Endothelial cell of umbilical vein (primary cell): Measurements from ENCODE around the gene TEK. TPM values are rescaled to one million over a fixed set of nuclear protein-coding genes. Genes with fewer than 3 reads are reported as not detected.

Experiments used
- BruUV-seq: library from RNA; stranded (reverse); fragments of 400-500 nt; replicated peaks from 2 replicates; lab custom pipeline; 2021; lab: Mats Ljungman, UMichigan
- CTCF ChIA-PET: fragments of 300-600, 350-600 bp; sonication (Branson Sonifier 250); formaldehyde crosslinking; loops from one replicate; lab custom pipeline; 2021; ENCODE audit warnings: antibody characterized with exemption, inconsistent platforms; lab: Charles Lee
- POLR2A ChIA-PET: fragments of 300-600, 350-600 bp; sonication (Branson Sonifier 250); formaldehyde crosslinking; loops from one replicate; lab custom pipeline; 2021; ENCODE audit warnings: antibody characterized with exemption, inconsistent platforms; lab: Charles Lee
- DNase-seq: peaks from one replicate; pipeline ENCODE4 v3.0.0-alpha.2; 2011; ENCODE audit warnings: low read depth, low spot score
- FAIRE-seq: peaks from 2 replicates; lab custom pipeline; 2011; peaks lifted over from hg19 to GRCh38; lab: Jason Lieb, UNC
- H2AFZ ChIP-seq: 2 replicates; pipeline ENCODE4 v1.6.0; 2012; ENCODE audit warnings: low read depth, low read length, control low read depth, inconsistent platforms
- H3K27ac ChIP-seq: 2 replicates; pipeline ENCODE4 v1.5.1; 2011; ENCODE audit warnings: low read depth, mild to moderate bottlenecking, control low read depth, low read length, moderate library complexity; ENCODE audit not compliant: insufficient read depth
- H3K27me3 ChIP-seq, 2 experiments: 2 replicates each; pipeline versions ENCODE4 v1.6.0 to v1.6.1; 2011; ENCODE audit warnings: low read length in 2 of 2, mixed read lengths in 1 of 2; ENCODE audit not compliant: control insufficient read depth in 2 of 2, insufficient read depth in 2 of 2
- H3K36me3 ChIP-seq, 2 experiments: 2 replicates in 1 of 2; 3 replicates in 1 of 2; pipeline ENCODE4 v1.5.1; 2011; ENCODE audit warnings: low read length in 2 of 2, mild to moderate bottlenecking in 1 of 2, moderate library complexity in 1 of 2; ENCODE audit not compliant: control insufficient read depth in 2 of 2, insufficient read depth in 2 of 2; ENCODE audit errors: extremely low read depth in 1 of 2
- H3K4me1 ChIP-seq: 3 replicates; pipeline ENCODE4 v1.5.1; 2011; ENCODE audit warnings: mild to moderate bottlenecking, low read length; ENCODE audit not compliant: control insufficient read depth, insufficient read depth; ENCODE audit errors: extremely low read depth
- H3K4me2 ChIP-seq: 2 replicates; pipeline ENCODE4 v1.6.1; 2011; ENCODE audit warnings: low read length, control low read depth, mixed read lengths; ENCODE audit not compliant: insufficient read depth
- H3K4me3 ChIP-seq, 3 experiments: fragments of 200-600 bp in 1 of 3; sonication (generic), shearing (Covaris generic) in 1 of 3; replicated peaks in 1 of 3; 2 replicates each; pipeline ENCODE4 v1.5.1; 2011 to 2016; ENCODE audit warnings: control low read depth in 3 of 3, low read length in 3 of 3, mild to moderate bottlenecking in 2 of 3, inconsistent platforms in 1 of 3, low read depth in 1 of 3, moderate library complexity in 1 of 3; ENCODE audit not compliant: insufficient read depth in 1 of 3
- H3K79me2 ChIP-seq: 2 replicates; pipeline ENCODE4 v1.6.0; 2012; ENCODE audit warnings: low read length, inconsistent platforms; ENCODE audit not compliant: control insufficient read depth, insufficient read depth
- H3K9ac ChIP-seq: replicated peaks from 2 replicates; pipeline ENCODE3; 2011; ENCODE audit warnings: low read length, control low read depth; ENCODE audit not compliant: insufficient read depth; ENCODE audit errors: extremely low read depth
- H3K9me1 ChIP-seq: replicated peaks from 3 replicates; pipeline ENCODE4 v1.6.0; 2011; ENCODE audit warnings: mild to moderate bottlenecking, low read length; ENCODE audit not compliant: control insufficient read depth, insufficient read depth; ENCODE audit errors: extremely low read depth
- H3K9me3 ChIP-seq: replicated peaks from 2 replicates; pipeline ENCODE4 v1.5.1; 2012; ENCODE audit warnings: low read length, inconsistent platforms; ENCODE audit not compliant: control insufficient read depth, insufficient read depth
- H4K20me1 ChIP-seq: replicated peaks from 2 replicates; pipeline ENCODE3; 2011; ENCODE audit warnings: mild to moderate bottlenecking, low read length; ENCODE audit not compliant: control insufficient read depth, insufficient read depth; ENCODE audit errors: extremely low read depth
- EZH2 ChIP-seq: IDR thresholded peaks from 2 replicates; pipeline ENCODE4 v1.6.1; 2012; ENCODE audit warnings: borderline replicate concordance, low read depth, mild to moderate bottlenecking, moderate library complexity, low read length, inconsistent platforms; ENCODE audit not compliant: severe bottlenecking
- FOS ChIP-seq: IDR thresholded peaks from 2 replicates; pipeline ENCODE4 v1.6.1; 2011; ENCODE audit warnings: mild to moderate bottlenecking, low read length, moderate library complexity, borderline replicate concordance; ENCODE audit not compliant: insufficient read depth
- GATA2 ChIP-seq: IDR thresholded peaks from 2 replicates; pipeline ENCODE4 v1.7.0; 2011; ENCODE audit warnings: low read depth, mild to moderate bottlenecking, moderate library complexity, mixed read lengths, low read length; ENCODE audit not compliant: insufficient read length, insufficient read depth
- JUN ChIP-seq: IDR thresholded peaks from 2 replicates; pipeline ENCODE4 v1.6.1; 2011; ENCODE audit warnings: borderline replicate concordance, low read depth; ENCODE audit not compliant: insufficient read length, insufficient read depth
- MYC ChIP-seq: IDR thresholded peaks from one replicate; pipeline ENCODE4 v1.6.1; 2011; ENCODE audit warnings: mild to moderate bottlenecking, low read depth, low read length
- POLR2A ChIP-seq: IDR thresholded peaks from 2 replicates; pipeline ENCODE4 v1.6.1; 2012; ENCODE audit warnings: low read depth, mild to moderate bottlenecking, control low read depth, low read length
- POLR2AphosphoS5 ChIP-seq: IDR thresholded peaks from 2 replicates; pipeline ENCODE4 v1.6.1; 2012; ENCODE audit warnings: low read depth, mild to moderate bottlenecking, control low read depth, low read length, moderate library complexity; ENCODE audit not compliant: insufficient read depth
- dilution Hi-C: fragments of 300-500 bp; cut with MboI; formaldehyde crosslinking; loops from one replicate; pipeline ENCODE4 v1.15.0; 2019; ENCODE audit warnings: low sequenced_read_pairs; ENCODE audit not compliant: extremely low pct_ligation_motif_present
- intact Hi-C: fragments of 100-400 bp; cut with micrococcal nuclease; formaldehyde crosslinking; loops from one replicate; pipeline ENCODE4 v1.10.0; 2022
- polyA plus RNA-seq, 4 experiments: library from polyadenylated mRNA; depleted of rRNA in 3 of 4; stranded (reverse) in 3 of 4; unstranded in 1 of 4; fragments of >200 nt; gene quantifications; 2 replicates each; pipeline versions ENCODE4 v1.2.1 to v1.2.3, GENCODE V29; 2011 to 2012; ENCODE audit warnings: missing spikeins in 1 of 4
- total RNA-seq: library from RNA; stranded (reverse); gene quantifications from 2 replicates; pipeline ENCODE4 v1.2.3, GENCODE V29; 2021
- TF ChIP-seq, protein P1 (sequence below), 2 donors: IDR thresholded peaks; 1 replicate in 1 of 2; 2 replicates in 1 of 2; pipeline ENCODE4 v1.5.1; 2011; ENCODE audit warnings: low read length in 2 of 2, mild to moderate bottlenecking in 2 of 2, moderate library complexity in 2 of 2, control low read depth in 1 of 2, inconsistent platforms in 1 of 2, low read depth in 1 of 2; ENCODE audit not compliant: insufficient read depth in 1 of 2; ENCODE audit errors: extremely low read depth in 1 of 2
- TF ChIP-seq, protein P2 (sequence below): IDR thresholded peaks from 2 replicates; pipeline ENCODE4 v1.6.1; 2011; ENCODE audit not compliant: insufficient read depth, insufficient read length

TEK gene
- total and polyA plus RNA-seq, 2 donors (not counting 3 experiments of a cell fraction or from before 2014, with no cell fraction given), result 26.9 to 44.1 TPM

DNA sequence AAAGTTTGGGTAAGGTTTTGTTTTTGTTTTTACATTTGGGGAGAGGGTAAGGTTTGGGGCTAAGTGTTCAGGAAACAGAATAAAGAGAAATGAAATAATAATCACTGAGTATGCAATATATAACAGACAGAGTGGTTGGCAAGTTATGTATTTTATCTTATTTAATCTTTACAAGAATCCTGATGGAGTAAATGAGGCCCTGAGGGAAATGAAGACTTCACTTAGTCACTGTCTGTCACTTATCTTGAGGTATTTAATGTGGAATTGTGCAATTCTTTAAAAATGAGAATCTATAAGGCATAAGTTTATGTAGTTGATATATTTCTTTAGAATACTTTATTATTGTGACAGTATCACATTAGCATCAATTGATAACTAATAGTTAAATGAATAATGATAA lies 48.1 kb downstream of the TEK start:
- Histone ChIP-seq H3K9ac (no peak overlapping the region), H3K4me1 (peaks cover 30% of the 10 kb centered on the region), H3K79me2 (peaks cover 13% of the 10 kb centered on the region), H3K9me1 (no peaks in the 10 kb centered on the region), H3K36me3 (peaks cover 3 to 4% of the 10 kb centered on the region in 2 experiments), H2AFZ (no peak overlapping the region), H3K27me3 (no peaks in the 10 kb centered on the region), H4K20me1 (no peaks in the 10 kb centered on the region), H3K27ac (no peak overlapping the region), H3K9me3 (no peaks in the 10 kb centered on the region), H3K4me3 (no peak overlapping the region), H3K4me2 (no peak overlapping the region)
- intact Hi-C loops, result no loop called here
- POLR2A ChIA-PET, result no interaction called here
- no TSS peak for BruUV-seq
- dilution Hi-C loops, result no loop called here
- TF ChIP-seq FOS (no peak), EZH2 (no peak)
- CTCF ChIA-PET, result interaction anchor here (1.3 kb wide), 1 partner anchor 10 kb away, joined by 3 read pairs; no protein-coding TSS in a partner anchor
- FAIRE-seq (no peak), DNase-seq (no peak)

DNA sequence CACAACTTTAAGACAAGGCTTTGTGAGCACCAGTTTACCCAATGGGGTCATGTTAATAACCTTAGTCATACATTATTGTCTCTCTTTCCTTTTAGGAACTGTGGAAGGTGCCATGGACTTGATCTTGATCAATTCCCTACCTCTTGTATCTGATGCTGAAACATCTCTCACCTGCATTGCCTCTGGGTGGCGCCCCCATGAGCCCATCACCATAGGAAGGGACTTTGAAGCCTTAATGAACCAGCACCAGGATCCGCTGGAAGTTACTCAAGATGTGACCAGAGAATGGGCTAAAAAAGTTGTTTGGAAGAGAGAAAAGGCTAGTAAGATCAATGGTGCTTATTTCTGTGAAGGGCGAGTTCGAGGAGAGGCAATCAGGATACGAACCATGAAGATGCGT lies 48.7 kb downstream of the TEK start:
- intact Hi-C loops (no loop called here), dilution Hi-C loops (no loop called here)
- Histone ChIP-seq H3K27me3 (no peaks in the 10 kb centered on the region), H3K9ac (no peak overlapping the region), H2AFZ (no peak overlapping the region), H4K20me1 (no peaks in the 10 kb centered on the region), H3K36me3 (peaks cover 3 to 4% of the 10 kb centered on the region in 2 experiments), H3K9me1 (no peaks in the 10 kb centered on the region), H3K4me3 (no peak overlapping the region), H3K79me2 (peaks cover 13% of the 10 kb centered on the region), H3K27ac (no peak overlapping the region), H3K4me2 (no peak overlapping the region), H3K4me1 (peaks cover 30% of the 10 kb centered on the region), H3K9me3 (no peaks in the 10 kb centered on the region)
- TF ChIP-seq GATA2 (no peak), FOS (no peak), POLR2AphosphoS5 (no peak), POLR2A (no peak), JUN (no peak), EZH2 (no peak), MYC (no peak)
- TF ChIP-seq, protein P1, sequence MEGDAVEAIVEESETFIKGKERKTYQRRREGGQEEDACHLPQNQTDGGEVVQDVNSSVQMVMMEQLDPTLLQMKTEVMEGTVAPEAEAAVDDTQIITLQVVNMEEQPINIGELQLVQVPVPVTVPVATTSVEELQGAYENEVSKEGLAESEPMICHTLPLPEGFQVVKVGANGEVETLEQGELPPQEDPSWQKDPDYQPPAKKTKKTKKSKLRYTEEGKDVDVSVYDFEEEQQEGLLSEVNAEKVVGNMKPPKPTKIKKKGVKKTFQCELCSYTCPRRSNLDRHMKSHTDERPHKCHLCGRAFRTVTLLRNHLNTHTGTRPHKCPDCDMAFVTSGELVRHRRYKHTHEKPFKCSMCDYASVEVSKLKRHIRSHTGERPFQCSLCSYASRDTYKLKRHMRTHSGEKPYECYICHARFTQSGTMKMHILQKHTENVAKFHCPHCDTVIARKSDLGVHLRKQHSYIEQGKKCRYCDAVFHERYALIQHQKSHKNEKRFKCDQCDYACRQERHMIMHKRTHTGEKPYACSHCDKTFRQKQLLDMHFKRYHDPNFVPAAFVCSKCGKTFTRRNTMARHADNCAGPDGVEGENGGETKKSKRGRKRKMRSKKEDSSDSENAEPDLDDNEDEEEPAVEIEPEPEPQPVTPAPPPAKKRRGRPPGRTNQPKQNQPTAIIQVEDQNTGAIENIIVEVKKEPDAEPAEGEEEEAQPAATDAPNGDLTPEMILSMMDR (IDR thresholded peaks at IDR 0.05; ENCODE audit: extremely low read depth in 1 of 2, insufficient read depth in 1 of 2, low read depth in 1 of 2, low read length in 2 of 2), result no peak
- TF ChIP-seq, protein P2, sequence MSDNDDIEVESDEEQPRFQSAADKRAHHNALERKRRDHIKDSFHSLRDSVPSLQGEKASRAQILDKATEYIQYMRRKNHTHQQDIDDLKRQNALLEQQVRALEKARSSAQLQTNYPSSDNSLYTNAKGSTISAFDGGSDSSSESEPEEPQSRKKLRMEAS, result no peak
- CTCF ChIA-PET, result no interaction called here
- FAIRE-seq (no peak), DNase-seq (no peak)
- no TSS peak for BruUV-seq
- POLR2A ChIA-PET, result no interaction called here
